Measurements from ENCODE around the gene CUTC. TPM values are rescaled to one million over a fixed set of nuclear protein-coding genes. Genes with fewer than 3 reads are reported as not detected.

The CUTC gene
- total RNA-seq, 1 donor from 2014 or later = 10.3 TPM

- Mint-ChIP-seq H3K9me3 (ENCODE audit: unreplicated experiment) (peaks cover 8% of the 10 kb centered on the region), H3K27me3 (ENCODE audit: low read depth, unreplicated experiment) (no peaks in the 10 kb centered on the region), H3K36me3 (ENCODE audit: low read depth, unreplicated experiment) (peaks cover 26% of the 10 kb centered on the region), H3K27ac (ENCODE audit: unreplicated experiment) (no peak overlapping the region), H3K4me3 (ENCODE audit: unreplicated experiment) (no peak overlapping the region), H3K4me1 (ENCODE audit: low read depth, unreplicated experiment) (peaks cover 4% of the 10 kb centered on the region)
- Histone ChIP-seq H3K27ac (ENCODE audit: low read depth, low read length) (no peak overlapping the region), H3K9me3 (ENCODE audit: insufficient read depth, low read depth, low read length) (no peaks in the 10 kb centered on the region), H3K79me2 (ENCODE audit: insufficient read depth, low read length) (no peaks in the 10 kb centered on the region), H3K4me1 (ENCODE audit: insufficient read depth, low read length) (no peaks in the 10 kb centered on the region), H3K4me3 (ENCODE audit: insufficient read depth, low read depth, low read length) (no peak overlapping the region), H3K36me3 (ENCODE audit: insufficient read depth, low read length) (peaks cover 37% of the 10 kb centered on the region), H3K27me3 (ENCODE audit: insufficient read depth, low read length) (no peaks in the 10 kb centered on the region), H3K9ac (ENCODE audit: low read length) (no peak overlapping the region), H3K4me2 (ENCODE audit: low read length) (no peak overlapping the region), H4K20me1 (ENCODE audit: insufficient read depth, low read length) (no peaks in the 10 kb centered on the region), H2AFZ (ENCODE audit: low read depth, low read length) (no peak overlapping the region)
- TF ChIP-seq EZH2 (IDR thresholded peaks at IDR 0.05; ENCODE audit: insufficient read depth, low read length) (no peak), CTCF (IDR thresholded peaks at IDR 0.05; ENCODE audit: insufficient read depth, low read depth, low read length) (no peak)
- FAIRE-seq = no peak
- no peak for DNase-seq (ENCODE audit: low read depth)
Observed at GRCh38 chr10:99740260-99740659, 8.2 kb downstream of the CUTC start.

GRCh38 chr10:99740933-99741559 lies 9.0 kb downstream of the CUTC start:
- Mint-ChIP-seq H3K36me3 (ENCODE audit: low read depth, unreplicated experiment) (peaks cover 27% of the 10 kb centered on the region), H3K9me3 (ENCODE audit: unreplicated experiment) (peaks cover 8% of the 10 kb centered on the region), H3K4me3 (ENCODE audit: unreplicated experiment) (no peak overlapping the region), H3K4me1 (ENCODE audit: low read depth, unreplicated experiment) (peaks cover 4% of the 10 kb centered on the region), H3K27ac (ENCODE audit: unreplicated experiment) (no peak overlapping the region), H3K27me3 (ENCODE audit: low read depth, unreplicated experiment) (no peaks in the 10 kb centered on the region)
- no peak for DNase-seq (ENCODE audit: low read depth)
- no peak overlapping the region for H3K4me3 ChIP-seq (ENCODE audit: insufficient read depth, low read depth, low read length)
- no peak overlapping the region for H2AFZ ChIP-seq (ENCODE audit: low read depth, low read length)
- no peak overlapping the region for H3K9ac ChIP-seq (ENCODE audit: low read length)
- H3K27ac ChIP-seq (ENCODE audit: low read depth, low read length) = no peak overlapping the region
- no peaks in the 10 kb centered on the region for H3K9me3 ChIP-seq (ENCODE audit: insufficient read depth, low read depth, low read length)
- no peak for FAIRE-seq
- no peaks in the 10 kb centered on the region for H3K4me1 ChIP-seq (ENCODE audit: insufficient read depth, low read length)
- H3K4me2 ChIP-seq (ENCODE audit: low read length) = no peak overlapping the region
- H4K20me1 ChIP-seq (ENCODE audit: insufficient read depth, low read length) = no peaks in the 10 kb centered on the region
- no peaks in the 10 kb centered on the region for H3K27me3 ChIP-seq (ENCODE audit: insufficient read depth, low read length)
- TF ChIP-seq CTCF (IDR thresholded peaks at IDR 0.05; ENCODE audit: insufficient read depth, low read depth, low read length) = no peak
- no peak for TF ChIP-seq EZH2 (IDR thresholded peaks at IDR 0.05; ENCODE audit: insufficient read depth, low read length)
- peaks cover 37% of the 10 kb centered on the region for H3K36me3 ChIP-seq (ENCODE audit: insufficient read depth, low read length)
- H3K79me2 ChIP-seq (ENCODE audit: insufficient read depth, low read length) = no peaks in the 10 kb centered on the region

- H3K4me3 Mint-ChIP-seq (ENCODE audit: unreplicated experiment) = no peak overlapping the region
- H3K4me1 Mint-ChIP-seq (ENCODE audit: low read depth, unreplicated experiment) = peaks cover 4% of the 10 kb centered on the region
- peaks cover 26% of the 10 kb centered on the region for H3K36me3 Mint-ChIP-seq (ENCODE audit: low read depth, unreplicated experiment)
Observed at GRCh38 chr10:99742254-99742653, 10.2 kb downstream of the CUTC start.

More at GRCh38 chr10:99742254-99742653, 10.2 kb downstream of the CUTC start:
- no peak for DNase-seq (ENCODE audit: low read depth)
- no peaks in the 10 kb centered on the region for H3K9me3 ChIP-seq (ENCODE audit: insufficient read depth, low read depth, low read length)
- no peaks in the 10 kb centered on the region for H4K20me1 ChIP-seq (ENCODE audit: insufficient read depth, low read length)
- TF ChIP-seq EZH2 (IDR thresholded peaks at IDR 0.05; ENCODE audit: insufficient read depth, low read length) (no peak), CTCF (IDR thresholded peaks at IDR 0.05; ENCODE audit: insufficient read depth, low read depth, low read length) (no peak)
- peaks cover 39% of the 10 kb centered on the region for H3K36me3 ChIP-seq (ENCODE audit: insufficient read depth, low read length)
- Mint-ChIP-seq H3K9me3 (ENCODE audit: unreplicated experiment) (peaks cover 8% of the 10 kb centered on the region), H3K27ac (ENCODE audit: unreplicated experiment) (no peak overlapping the region), H3K27me3 (ENCODE audit: low read depth, unreplicated experiment) (no peaks in the 10 kb centered on the region)
- H3K79me2 ChIP-seq (ENCODE audit: insufficient read depth, low read length) = no peaks in the 10 kb centered on the region
- H3K4me2 ChIP-seq (ENCODE audit: low read length) = no peak overlapping the region
- H2AFZ ChIP-seq (ENCODE audit: low read depth, low read length) = no peak overlapping the region
- no peak overlapping the region for H3K9ac ChIP-seq (ENCODE audit: low read length)
- no peak for FAIRE-seq
- no peaks in the 10 kb centered on the region for H3K4me1 ChIP-seq (ENCODE audit: insufficient read depth, low read length)
- no peaks in the 10 kb centered on the region for H3K27me3 ChIP-seq (ENCODE audit: insufficient read depth, low read length)
- H3K27ac ChIP-seq (ENCODE audit: low read depth, low read length) = no peak overlapping the region
- H3K4me3 ChIP-seq (ENCODE audit: insufficient read depth, low read depth, low read length) = no peak overlapping the region

All from astrocyte (in vitro differentiated cells and primary cell).